GM12891 (cell line): Measurements from ENCODE around the gene ENGASE.

Experiments
- DNase-seq: peaks from one replicate; pipeline ENCODE4 v3.0.0; 2011; ENCODE audit warnings: low spot score; ENCODE audit not compliant: insufficient read length
- FAIRE-seq: peaks from 2 replicates; lab custom pipeline; 2011; peaks lifted over from hg19 to GRCh38; lab: Jason Lieb, UNC
- PAX5 ChIP-seq: IDR thresholded peaks from 2 replicates; pipeline ENCODE4 v1.6.1; 2011; ENCODE audit warnings: low read length, moderate library complexity, mild to moderate bottlenecking; ENCODE audit not compliant: insufficient read depth, severe bottlenecking
- POLR2A ChIP-seq: IDR thresholded peaks from 2 replicates; pipeline ENCODE4 v1.6.1; 2011; ENCODE audit warnings: low read depth, low read length, control low read depth
- POLR2AphosphoS5 ChIP-seq: IDR thresholded peaks from 2 replicates; pipeline ENCODE4 v1.6.1; 2011; ENCODE audit warnings: low read depth, low read length, control low read depth
- POU2F2 ChIP-seq: IDR thresholded peaks from 2 replicates; pipeline ENCODE4 v1.6.1; 2011; ENCODE audit warnings: low read depth, mild to moderate bottlenecking, control low read depth, low read length, moderate library complexity
- SPI1 ChIP-seq: IDR thresholded peaks from 2 replicates; pipeline ENCODE4 v1.6.1; 2011; ENCODE audit warnings: low read depth, low read length, control low read depth
- TAF1 ChIP-seq: IDR thresholded peaks from 2 replicates; pipeline ENCODE4 v1.6.1; 2011; ENCODE audit warnings: low read depth, low read length, control low read depth

ENGASE gene

GRCh38 chr17:79085154-79085920, 10.7 kb downstream of the ENGASE start:
- no peak for FAIRE-seq
- TF ChIP-seq POLR2A: no peak
- TF ChIP-seq TAF1: no peak
- no peak for TF ChIP-seq SPI1
- no peak for TF ChIP-seq POLR2AphosphoS5
- TF ChIP-seq POU2F2: no peak
- no peak for TF ChIP-seq PAX5
- DNase-seq: no peak

- TF ChIP-seq TAF1 (no peak), SPI1 (no peak), POLR2A (no peak), PAX5 (no peak), POU2F2 (no peak), POLR2AphosphoS5 (no peak)
- DNase-seq (no peak), FAIRE-seq (no peak)
Measured at GRCh38 chr17:79085921-79086551, 11.4 kb downstream of the ENGASE start.

GRCh38 chr17:79086609-79087427, 12.2 kb downstream of the ENGASE start:
- no peak for TF ChIP-seq POLR2AphosphoS5
- no peak for TF ChIP-seq POLR2A
- TF ChIP-seq TAF1: no peak
- FAIRE-seq (no peak), DNase-seq (no peak)

- TF ChIP-seq SPI1 (no peak), POU2F2 (no peak), POLR2A (no peak), PAX5 (no peak)
- FAIRE-seq (peak; percentile 92), DNase-seq (peak; percentile 94)
Measured at GRCh38 chr17:79087428-79088143, 13.0 kb downstream of the ENGASE start.

GRCh38 chr17:79088247-79088996, 13.8 kb downstream of the ENGASE start:
- DNase-seq (no peak), FAIRE-seq (no peak)
- TF ChIP-seq POLR2A: no peak
- TF ChIP-seq POU2F2: no peak
- TF ChIP-seq PAX5: no peak
- no peak for TF ChIP-seq POLR2AphosphoS5
- TF ChIP-seq SPI1: no peak
- no peak for TF ChIP-seq TAF1

GRCh38 chr17:79088997-79089328, 14.3 kb downstream of the ENGASE start:
- TF ChIP-seq PAX5 (no peak), SPI1 (no peak), POU2F2 (no peak), POLR2AphosphoS5 (no peak), TAF1 (no peak), POLR2A (no peak)
- no peak for DNase-seq
- FAIRE-seq: no peak

GRCh38 chr17:79089720-79090442, 15.3 kb downstream of the ENGASE start:
- FAIRE-seq (no peak), DNase-seq (no peak)
- no peak for TF ChIP-seq POLR2AphosphoS5
- TF ChIP-seq POU2F2: no peak
- no peak for TF ChIP-seq POLR2A
- no peak for TF ChIP-seq PAX5
- no peak for TF ChIP-seq TAF1
- no peak for TF ChIP-seq SPI1
